ENCODE results near the gene CHCHD6.
"Not testable (repeated sequence)": the region's sequence is repeated elsewhere in the genome, so short reads cannot be mapped to it uniquely, and the experiment has no call there.

The CHCHD6 gene

DNA sequence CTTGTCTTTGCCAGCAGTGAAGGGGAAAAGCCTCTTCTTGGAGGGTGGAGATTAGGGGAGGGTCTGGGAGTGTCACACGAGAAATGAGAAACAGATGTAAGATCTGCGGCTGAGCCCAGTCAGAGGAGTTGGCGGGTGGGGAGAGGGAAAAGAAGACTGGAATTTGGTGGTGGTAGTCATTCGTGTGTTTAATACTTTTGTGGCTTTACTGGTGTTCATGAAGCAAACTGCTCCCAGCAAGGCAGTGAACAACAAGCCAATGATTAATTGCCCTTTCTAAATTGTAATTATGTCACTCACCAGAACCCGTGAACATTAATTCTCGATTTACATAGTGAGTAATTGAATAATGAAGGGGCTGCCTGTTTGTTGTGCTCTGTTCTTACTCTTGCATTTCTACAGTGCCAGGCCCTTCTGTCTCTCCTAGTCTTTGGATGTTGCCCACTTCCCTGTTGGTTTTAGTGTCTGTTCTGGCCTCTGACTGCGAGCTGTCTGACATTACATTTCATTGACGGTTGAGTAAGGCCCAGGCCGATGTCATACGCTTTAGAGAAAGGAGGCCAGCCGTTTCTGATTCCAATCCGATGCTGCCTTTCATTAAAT lies 78.0 kb downstream of the CHCHD6 start:
- Histone ChIP-seq H2AK5ac (ENCODE audit: low read depth, low read length) (no peak overlapping the region), H2BK5ac (ENCODE audit: low read length) (no peak overlapping the region), H3K27ac (replicated peaks; ENCODE audit: low read length) (peak overlapping the region; percentile 63), H4K91ac (ENCODE audit: low read depth, low read length, poor library complexity) (no peak overlapping the region), H3K23ac (ENCODE audit: low read depth, low read length, poor library complexity) (no peak overlapping the region), H3K18ac (ENCODE audit: low read length) (no peak overlapping the region), H3K14ac (ENCODE audit: low read length) (no peak overlapping the region), H2BK12ac (ENCODE audit: low read length) (no peak overlapping the region), H2BK120ac (ENCODE audit: low read depth, low read length) (no peak overlapping the region), H2AFZ (ENCODE audit: low read length) (no peak overlapping the region), H3K9me3 (replicated peaks in 1 of 2; ENCODE audit: control insufficient read depth in 2 of 2, insufficient read depth in 1 of 2, low read depth in 1 of 2, low read length in 2 of 2) (peaks cover 0 to 11% of the 10 kb centered on the region in 2 donors), H3K4me3 (ENCODE audit: low read length in 2 of 2) (no peak overlapping the region), H3K4me1 (ENCODE audit: control insufficient read depth in 2 of 2, insufficient read depth in 1 of 2, low read depth in 1 of 2, low read length in 2 of 2) (peaks cover 19 to 30% of the 10 kb centered on the region in 2 donors), H3K79me1 (ENCODE audit: low read depth, low read length) (no peaks in the 10 kb centered on the region), H3K36me3 (replicated peaks in 1 of 2; ENCODE audit: control insufficient read depth in 2 of 2, insufficient read depth in 2 of 2, low read length in 2 of 2) (no peaks in the 10 kb centered on the region), H4K8ac (ENCODE audit: low read depth, low read length) (no peak overlapping the region), H3K27me3 (ENCODE audit: control insufficient read depth in 3 of 3, insufficient read depth in 3 of 3, low read depth in 1 of 3, low read length in 3 of 3) (no peaks in the 10 kb centered on the region), H3K4ac (ENCODE audit: low read length) (no peak overlapping the region), H3K9ac (ENCODE audit: low read depth, low read length, poor library complexity) (no peak overlapping the region), H3K4me2 (ENCODE audit: insufficient read depth, low read length, poor library complexity, severe bottlenecking) (no peak overlapping the region), H2BK15ac (ENCODE audit: low read length) (no peak overlapping the region)
- no peak for DNase-seq (ENCODE audit: low spot score)
- no CpG with 5 or more reads among the region's 12 CpGs for WGBS, 2 donors (ENCODE audit: extremely low coverage in 2 of 2, insufficient read length in 2 of 2, insufficient replicate concordance in 1 of 2)

DNA sequence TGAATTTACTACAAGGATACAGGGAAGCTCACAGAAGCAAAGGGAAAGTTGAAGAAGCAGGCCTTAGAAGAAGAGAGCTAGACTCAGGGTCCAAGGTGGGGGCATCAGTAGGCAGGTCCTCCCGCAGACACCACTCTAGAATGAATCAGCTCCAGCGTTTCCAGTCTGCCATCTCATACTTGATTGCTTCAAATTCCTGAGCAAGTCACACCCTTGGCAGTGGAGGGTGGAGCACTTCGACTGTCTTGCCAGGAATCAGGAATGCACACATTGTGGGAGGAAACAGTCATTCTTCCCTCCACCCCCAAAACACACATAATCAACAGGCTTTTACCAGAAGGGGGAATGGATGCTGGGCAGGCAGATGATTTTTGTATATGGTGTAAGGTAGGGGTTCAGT lies 78.5 kb downstream of the CHCHD6 start:
- Histone ChIP-seq H4K8ac (ENCODE audit: low read depth, low read length) (no peak overlapping the region), H4K91ac (ENCODE audit: low read depth, low read length, poor library complexity) (no peak overlapping the region), H3K36me3 (replicated peaks in 1 of 2; ENCODE audit: control insufficient read depth in 2 of 2, insufficient read depth in 2 of 2, low read length in 2 of 2) (no peaks in the 10 kb centered on the region), H2BK5ac (ENCODE audit: low read length) (no peak overlapping the region), H3K27ac (replicated peaks; ENCODE audit: low read length) (no peak overlapping the region), H2AK5ac (ENCODE audit: low read depth, low read length) (no peak overlapping the region), H2AFZ (ENCODE audit: low read length) (no peak overlapping the region), H3K9me3 (replicated peaks in 1 of 2; ENCODE audit: control insufficient read depth in 2 of 2, insufficient read depth in 1 of 2, low read depth in 1 of 2, low read length in 2 of 2) (peaks cover 0 to 11% of the 10 kb centered on the region in 2 donors), H3K4me2 (ENCODE audit: insufficient read depth, low read length, poor library complexity, severe bottlenecking) (no peak overlapping the region), H3K14ac (ENCODE audit: low read length) (no peak overlapping the region), H3K4me1 (ENCODE audit: control insufficient read depth in 2 of 2, insufficient read depth in 1 of 2, low read depth in 1 of 2, low read length in 2 of 2) (peaks cover 19 to 27% of the 10 kb centered on the region in 2 donors), H2BK12ac (ENCODE audit: low read length) (no peak overlapping the region), H2BK120ac (ENCODE audit: low read depth, low read length) (no peak overlapping the region), H3K4ac (ENCODE audit: low read length) (no peak overlapping the region), H2BK15ac (ENCODE audit: low read length) (no peak overlapping the region), H3K23ac (ENCODE audit: low read depth, low read length, poor library complexity) (no peak overlapping the region), H3K4me3 (ENCODE audit: low read length in 2 of 2) (no peak overlapping the region), H3K9ac (ENCODE audit: low read depth, low read length, poor library complexity) (no peak overlapping the region), H3K79me1 (ENCODE audit: low read depth, low read length) (no peaks in the 10 kb centered on the region), H3K27me3 (ENCODE audit: control insufficient read depth in 3 of 3, insufficient read depth in 3 of 3, low read depth in 1 of 3, low read length in 3 of 3) (no peaks in the 10 kb centered on the region), H3K18ac (ENCODE audit: low read length) (no peak overlapping the region)
- no peak for DNase-seq (ENCODE audit: low spot score)
- WGBS, 2 donors (ENCODE audit: extremely low coverage in 2 of 2, insufficient read length in 2 of 2, insufficient replicate concordance in 1 of 2), result no CpG with 5 or more reads among the region's 3 CpGs

DNA sequence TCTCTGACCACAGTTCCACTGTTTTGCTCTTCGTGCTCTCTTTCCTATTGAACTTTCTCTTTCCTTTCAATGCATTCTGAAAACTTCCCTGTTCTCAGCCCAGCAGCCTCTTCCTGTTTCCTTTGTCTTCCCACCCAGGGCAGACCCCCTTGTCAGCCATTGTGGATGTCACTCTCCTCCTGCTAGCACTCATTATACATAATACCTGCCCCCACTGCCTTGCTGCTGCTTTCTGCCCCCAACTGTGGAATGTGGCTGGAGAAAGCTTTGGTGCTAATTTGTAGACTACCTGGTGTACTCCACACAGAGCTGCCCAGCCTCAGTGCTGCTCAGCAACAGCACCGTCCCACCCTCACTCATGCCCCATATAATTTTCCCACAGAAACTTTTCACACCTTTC lies 80.2 kb downstream of the CHCHD6 start:
- Histone ChIP-seq H2AK5ac (ENCODE audit: low read depth, low read length) (no peak overlapping the region), H2BK15ac (ENCODE audit: low read length) (no peak overlapping the region), H4K91ac (ENCODE audit: low read depth, low read length, poor library complexity) (no peak overlapping the region), H2AFZ (ENCODE audit: low read length) (peak overlapping the region; percentile 69), H3K14ac (ENCODE audit: low read length) (no peak overlapping the region), H2BK120ac (ENCODE audit: low read depth, low read length) (no peak overlapping the region), H3K18ac (ENCODE audit: low read length) (peak overlapping the region; percentile 1), H3K9me3 (replicated peaks in 1 of 2; ENCODE audit: control insufficient read depth in 2 of 2, insufficient read depth in 1 of 2, low read depth in 1 of 2, low read length in 2 of 2) (peaks cover 0 to 11% of the 10 kb centered on the region in 2 donors), H3K4me2 (ENCODE audit: insufficient read depth, low read length, poor library complexity, severe bottlenecking) (peak overlapping the region; percentile 28), H4K8ac (ENCODE audit: low read depth, low read length) (no peak overlapping the region), H2BK5ac (ENCODE audit: low read length) (no peak overlapping the region), H3K9ac (ENCODE audit: low read depth, low read length, poor library complexity) (no peak overlapping the region), H3K27me3 (ENCODE audit: control insufficient read depth in 3 of 3, insufficient read depth in 3 of 3, low read depth in 1 of 3, low read length in 3 of 3) (no peaks in the 10 kb centered on the region), H3K27ac (replicated peaks; ENCODE audit: low read length) (peak overlapping the region; percentile 88), H3K4ac (ENCODE audit: low read length) (no peak overlapping the region), H3K23ac (ENCODE audit: low read depth, low read length, poor library complexity) (no peak overlapping the region), H3K4me1 (ENCODE audit: control insufficient read depth in 2 of 2, insufficient read depth in 1 of 2, low read depth in 1 of 2, low read length in 2 of 2) (peaks cover 19 to 27% of the 10 kb centered on the region in 2 donors), H3K4me3 (ENCODE audit: low read length in 2 of 2) (no peak overlapping the region), H2BK12ac (ENCODE audit: low read length) (no peak overlapping the region), H3K36me3 (replicated peaks in 1 of 2; ENCODE audit: control insufficient read depth in 2 of 2, insufficient read depth in 2 of 2, low read length in 2 of 2) (no peaks in the 10 kb centered on the region), H3K79me1 (ENCODE audit: low read depth, low read length) (no peaks in the 10 kb centered on the region)
- DNase-seq (ENCODE audit: low spot score), result peak; percentile 33
- no CpG with 5 or more reads among the region's 2 CpGs for WGBS, 2 donors (ENCODE audit: extremely low coverage in 2 of 2, insufficient read length in 2 of 2, insufficient replicate concordance in 1 of 2)

DNA sequence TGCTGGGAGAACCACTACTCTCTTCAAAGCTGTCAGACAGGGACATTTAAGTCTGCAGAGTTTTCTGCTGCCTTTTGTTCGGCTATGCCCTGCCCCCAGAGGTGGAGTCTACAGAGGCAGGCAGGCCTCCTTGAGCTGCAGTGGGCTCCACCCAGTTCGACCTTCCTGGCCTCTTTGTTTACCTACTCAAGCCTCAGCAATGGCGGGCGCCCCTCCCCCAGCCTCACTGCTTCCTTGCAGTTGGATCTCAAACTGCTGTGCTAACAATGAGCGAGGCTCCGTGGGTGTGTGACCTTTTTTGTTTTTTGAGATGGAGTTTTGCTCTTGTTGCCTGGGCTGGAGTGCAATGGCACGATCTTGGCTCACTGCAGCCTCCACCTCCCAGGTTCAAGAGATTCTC lies 87.3 kb downstream of the CHCHD6 start:
- not testable (repeated sequence) for H3K4me1 ChIP-seq (ENCODE audit: control insufficient read depth in 2 of 2, insufficient read depth in 1 of 2, low read depth in 1 of 2, low read length in 2 of 2); H3K9ac ChIP-seq (ENCODE audit: low read depth, low read length, poor library complexity); H3K4me3 ChIP-seq (ENCODE audit: low read length in 2 of 2); H2BK5ac ChIP-seq (ENCODE audit: low read length); H3K27me3 ChIP-seq (ENCODE audit: control insufficient read depth in 3 of 3, insufficient read depth in 3 of 3, low read depth in 1 of 3, low read length in 3 of 3); H3K36me3 ChIP-seq (replicated peaks in 1 of 2; ENCODE audit: control insufficient read depth in 2 of 2, insufficient read depth in 2 of 2, low read length in 2 of 2); H3K14ac ChIP-seq (ENCODE audit: low read length); H3K18ac ChIP-seq (ENCODE audit: low read length); H2AK5ac ChIP-seq (ENCODE audit: low read depth, low read length); H4K91ac ChIP-seq (ENCODE audit: low read depth, low read length, poor library complexity); H3K23ac ChIP-seq (ENCODE audit: low read depth, low read length, poor library complexity); H3K4ac ChIP-seq (ENCODE audit: low read length); H3K79me1 ChIP-seq (ENCODE audit: low read depth, low read length); H2BK15ac ChIP-seq (ENCODE audit: low read length); H2BK120ac ChIP-seq (ENCODE audit: low read depth, low read length); H3K27ac ChIP-seq (replicated peaks; ENCODE audit: low read length); H3K4me2 ChIP-seq (ENCODE audit: insufficient read depth, low read length, poor library complexity, severe bottlenecking); H2BK12ac ChIP-seq (ENCODE audit: low read length); DNase-seq (ENCODE audit: low spot score); H4K8ac ChIP-seq (ENCODE audit: low read depth, low read length)
- H3K9me3 ChIP-seq (replicated peaks in 1 of 2; ENCODE audit: control insufficient read depth in 2 of 2, insufficient read depth in 1 of 2, low read depth in 1 of 2, low read length in 2 of 2), result peaks cover 0 to 16% of the 10 kb centered on the region in 2 donors
- WGBS, 2 donors (ENCODE audit: extremely low coverage in 2 of 2, insufficient read length in 2 of 2, insufficient replicate concordance in 1 of 2), result no CpG with 5 or more reads among the region's 7 CpGs
- peak overlapping the region; percentile 35 for H2AFZ ChIP-seq (ENCODE audit: low read length)
